Activated CD8-positive, alpha-beta T cell treated with anti-CD3 and anti-CD28 coated beads for 36 hours (primary cell): ENCODE data around the gene VAMP4. TPM values are rescaled to one million over a fixed set of nuclear protein-coding genes. Genes with fewer than 3 reads are reported as not detected.

Source experiments
- ATAC-seq: fragments of 200-7000 bp; cut with Tn5 transposase; one replicate; pipeline ENCODE4 v1.10.0; 2021; ENCODE audit warnings: mild to moderate bottlenecking, moderate library complexity
- CTCF ChIA-PET: fragments of 350-600 bp; sonication (Branson Sonifier 250); formaldehyde crosslinking; loops from one replicate; lab custom pipeline; 2021; ENCODE audit warnings: antibody characterized with exemption; lab: Charles Lee
- POLR2A ChIA-PET: fragments of 350-600 bp; sonication (Branson Sonifier 250); formaldehyde crosslinking; loops from one replicate; lab custom pipeline; 2021; ENCODE audit warnings: antibody characterized with exemption; lab: Charles Lee
- DNase-seq: peaks from one replicate; pipeline ENCODE4 v3.0.0-alpha.2; 2020
- H3K27ac Mint-ChIP-seq: one replicate; pipeline ENCODE4 v1.8.0; 2021; ENCODE audit warnings: mild to moderate bottlenecking, mixed read lengths
- H3K27me3 Mint-ChIP-seq: one replicate; pipeline ENCODE4 v1.8.0; 2021; ENCODE audit warnings: mixed read lengths
- H3K36me3 Mint-ChIP-seq: one replicate; pipeline ENCODE4 v1.8.0; 2021; ENCODE audit warnings: low read depth, mixed read lengths
- H3K4me1 Mint-ChIP-seq: one replicate; pipeline ENCODE4 v1.8.0; 2021; ENCODE audit warnings: low read depth, mixed read lengths
- H3K4me3 Mint-ChIP-seq: one replicate; pipeline ENCODE4 v1.8.0; 2021; ENCODE audit warnings: mild to moderate bottlenecking, moderate library complexity, mixed read lengths
- H3K9me3 Mint-ChIP-seq: one replicate; pipeline ENCODE4 v1.8.0; 2021; ENCODE audit warnings: mixed read lengths
- intact Hi-C: fragments of 100-400 bp; cut with micrococcal nuclease; formaldehyde crosslinking; loops from one replicate; pipeline ENCODE4 v1.10.0; 2022
- total RNA-seq, 2 experiments: library from RNA; stranded (reverse); gene quantifications; one replicate each; pipeline ENCODE4 v1.2.3, GENCODE V29; 2021
- TF ChIP-seq, protein P1 (sequence below): fragments of 200-600 bp; IDR thresholded peaks from one replicate; pipeline ENCODE4 v1.8.0; 2022; ENCODE audit warnings: antibody characterized with exemption, mild to moderate bottlenecking

VAMP4 gene
- total RNA-seq, 2 experiments from 2014 or later = 6.1 to 6.2 TPM

DNA sequence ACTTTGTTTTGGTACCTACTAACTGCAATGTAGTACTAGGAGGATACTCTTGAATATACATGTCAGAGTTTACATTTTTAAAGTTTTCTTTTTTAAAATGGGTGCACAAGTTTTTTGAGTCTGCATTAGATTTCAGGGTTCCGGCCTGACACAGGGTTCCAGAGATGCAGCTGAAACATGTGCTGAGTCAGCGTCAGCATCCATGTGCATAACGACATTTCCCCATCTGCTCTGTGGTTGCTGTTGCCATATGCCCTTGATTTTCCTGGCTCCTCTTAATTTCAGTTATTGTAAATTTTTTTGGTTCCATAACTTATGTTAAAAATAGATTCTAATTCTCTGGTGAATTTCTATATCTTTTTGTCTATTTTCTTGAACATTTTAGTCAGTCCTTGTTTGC, 27.3 kb upstream of the VAMP4 start:
- no peaks in the 10 kb centered on the region for H3K4me1 Mint-ChIP-seq
- POLR2A ChIA-PET = no interaction called here
- CTCF ChIA-PET = no interaction called here
- intact Hi-C loops = no loop called here
- H3K9me3 Mint-ChIP-seq = no peaks in the 10 kb centered on the region
- DNase-seq (no peak), ATAC-seq (no peak)
- H3K27ac Mint-ChIP-seq = no peak overlapping the region
- no peak overlapping the region for H3K4me3 Mint-ChIP-seq
- H3K36me3 Mint-ChIP-seq = no peaks in the 10 kb centered on the region
- TF ChIP-seq, protein P1, sequence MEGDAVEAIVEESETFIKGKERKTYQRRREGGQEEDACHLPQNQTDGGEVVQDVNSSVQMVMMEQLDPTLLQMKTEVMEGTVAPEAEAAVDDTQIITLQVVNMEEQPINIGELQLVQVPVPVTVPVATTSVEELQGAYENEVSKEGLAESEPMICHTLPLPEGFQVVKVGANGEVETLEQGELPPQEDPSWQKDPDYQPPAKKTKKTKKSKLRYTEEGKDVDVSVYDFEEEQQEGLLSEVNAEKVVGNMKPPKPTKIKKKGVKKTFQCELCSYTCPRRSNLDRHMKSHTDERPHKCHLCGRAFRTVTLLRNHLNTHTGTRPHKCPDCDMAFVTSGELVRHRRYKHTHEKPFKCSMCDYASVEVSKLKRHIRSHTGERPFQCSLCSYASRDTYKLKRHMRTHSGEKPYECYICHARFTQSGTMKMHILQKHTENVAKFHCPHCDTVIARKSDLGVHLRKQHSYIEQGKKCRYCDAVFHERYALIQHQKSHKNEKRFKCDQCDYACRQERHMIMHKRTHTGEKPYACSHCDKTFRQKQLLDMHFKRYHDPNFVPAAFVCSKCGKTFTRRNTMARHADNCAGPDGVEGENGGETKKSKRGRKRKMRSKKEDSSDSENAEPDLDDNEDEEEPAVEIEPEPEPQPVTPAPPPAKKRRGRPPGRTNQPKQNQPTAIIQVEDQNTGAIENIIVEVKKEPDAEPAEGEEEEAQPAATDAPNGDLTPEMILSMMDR = no peak
- peaks cover 12% of the 10 kb centered on the region for H3K27me3 Mint-ChIP-seq

DNA sequence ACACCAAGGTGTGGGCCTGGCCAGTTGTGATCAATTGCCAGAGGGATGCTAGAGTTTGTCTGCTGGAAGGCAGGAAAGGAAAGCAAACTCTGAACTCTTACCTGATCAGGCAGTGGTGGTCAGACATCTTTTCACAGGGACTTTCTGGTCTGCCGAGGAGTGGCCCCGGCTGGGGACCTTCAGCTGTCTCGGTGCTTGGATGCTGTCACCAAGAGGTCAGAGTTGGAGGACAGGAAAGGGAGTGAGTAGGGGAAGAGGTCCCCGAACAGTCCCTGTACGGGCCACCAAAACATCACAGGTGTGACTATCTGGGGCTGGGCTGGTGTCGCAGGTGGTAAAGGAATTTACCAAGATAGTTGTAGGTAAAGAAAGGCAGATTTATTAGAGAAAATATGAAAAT, 21.9 kb upstream of the VAMP4 start:
- no peaks in the 10 kb centered on the region for H3K4me1 Mint-ChIP-seq
- intact Hi-C loops = no loop called here
- H3K4me3 Mint-ChIP-seq = no peak overlapping the region
- CTCF ChIA-PET = no interaction called here
- no peaks in the 10 kb centered on the region for H3K9me3 Mint-ChIP-seq
- no peaks in the 10 kb centered on the region for H3K36me3 Mint-ChIP-seq
- peaks cover 4% of the 10 kb centered on the region for H3K27me3 Mint-ChIP-seq
- H3K27ac Mint-ChIP-seq = no peak overlapping the region
- DNase-seq = no peak
- TF ChIP-seq, protein P1 = no peak
- POLR2A ChIA-PET = no interaction called here
- ATAC-seq = no peak

DNA sequence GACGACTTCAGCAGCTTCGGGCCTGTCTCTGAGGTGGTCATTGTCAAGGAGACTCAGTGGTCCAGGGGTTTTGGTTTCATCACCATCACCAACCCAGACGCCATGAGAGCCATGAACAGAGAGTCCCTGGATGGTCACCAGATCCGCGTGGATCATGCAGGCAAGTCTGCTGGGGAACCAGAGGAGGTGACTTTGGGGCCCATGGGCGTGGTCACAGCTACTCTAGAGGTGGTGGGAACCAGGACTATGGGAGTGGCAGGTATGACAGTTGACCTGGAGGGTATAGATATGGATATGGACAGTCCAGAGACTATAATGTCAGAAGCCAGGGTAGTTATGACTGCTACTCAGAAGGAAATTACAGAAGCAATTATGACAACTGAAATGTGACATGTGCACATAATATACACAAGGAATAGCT, 20.3 kb upstream of the VAMP4 start:
- H3K36me3 Mint-ChIP-seq = no peaks in the 10 kb centered on the region
- H3K27me3 Mint-ChIP-seq = peaks cover 4% of the 10 kb centered on the region
- ChIA-PET CTCF (interaction anchor here (0.7 to 1.0 kb wide), 2 partner anchors 8 to 49 kb away, joined by 3 read pairs; no protein-coding TSS in a partner anchor), POLR2A (no interaction called here)
- TF ChIP-seq, protein P1 = no peak
- H3K4me3 Mint-ChIP-seq = no peak overlapping the region
- H3K9me3 Mint-ChIP-seq = no peaks in the 10 kb centered on the region
- H3K4me1 Mint-ChIP-seq = no peaks in the 10 kb centered on the region
- DNase-seq (no peak), ATAC-seq (no peak)
- intact Hi-C loops = no loop called here
- no peak overlapping the region for H3K27ac Mint-ChIP-seq

DNA sequence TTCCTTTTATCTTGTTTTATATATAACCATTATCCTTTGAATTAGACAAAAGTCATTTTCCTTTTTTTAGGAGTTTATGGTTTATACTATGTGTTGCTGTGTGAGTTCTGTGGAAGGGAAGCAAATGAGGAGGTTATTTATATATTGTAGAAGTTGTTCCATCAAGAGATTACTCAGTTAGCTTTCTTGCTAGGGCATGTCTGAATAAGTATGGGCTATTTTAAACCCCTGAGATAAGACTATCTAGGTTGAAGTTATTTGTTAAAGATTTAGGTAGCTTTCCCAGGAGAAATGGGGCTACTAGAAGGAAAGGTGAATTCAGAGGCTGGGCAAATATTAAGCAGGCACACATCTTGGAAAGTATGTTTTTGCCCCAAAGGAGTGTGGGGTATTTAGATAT, 16.1 kb upstream of the VAMP4 start:
- CTCF ChIA-PET = interaction anchor here (0.9 to 2.4 kb wide), 2 partner anchors 16 to 114 kb away, joined by 3 to 7 read pairs; partner anchors contain the start of gene VAMP4
- H3K27ac Mint-ChIP-seq = no peak overlapping the region
- no peaks in the 10 kb centered on the region for H3K9me3 Mint-ChIP-seq
- DNase-seq = no peak
- H3K4me1 Mint-ChIP-seq = no peaks in the 10 kb centered on the region
- peaks cover 4% of the 10 kb centered on the region for H3K27me3 Mint-ChIP-seq
- no peak for ATAC-seq
- no peaks in the 10 kb centered on the region for H3K36me3 Mint-ChIP-seq
- intact Hi-C loops = no loop called here
- no peak overlapping the region for H3K4me3 Mint-ChIP-seq
- POLR2A ChIA-PET = no interaction called here
- TF ChIP-seq, protein P1 = no peak

DNA sequence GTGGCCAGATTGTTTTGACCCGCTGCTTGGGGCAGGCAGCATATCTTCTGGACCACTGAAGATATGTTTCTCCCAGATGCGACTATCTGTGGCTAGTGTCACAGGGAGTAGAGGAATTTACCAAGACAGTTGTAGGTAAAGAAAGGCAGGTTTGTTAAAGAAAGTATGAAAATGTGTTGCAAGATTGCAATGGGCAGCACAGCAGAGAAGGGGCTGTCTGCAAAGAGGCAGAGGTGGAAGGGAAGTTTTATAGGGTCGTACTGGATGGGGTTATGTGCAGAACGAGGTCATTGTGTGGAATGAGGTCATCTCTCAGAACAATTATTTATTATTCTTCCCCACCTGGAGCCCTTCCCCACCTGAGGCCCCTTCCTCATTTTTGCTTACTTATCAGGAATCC, 15.0 kb upstream of the VAMP4 start:
- CTCF ChIA-PET = no interaction called here
- Mint-ChIP-seq H3K27me3 (peaks cover 3% of the 10 kb centered on the region), H3K4me1 (no peaks in the 10 kb centered on the region), H3K27ac (no peak overlapping the region), H3K36me3 (no peaks in the 10 kb centered on the region), H3K9me3 (no peaks in the 10 kb centered on the region), H3K4me3 (no peak overlapping the region)
- DNase-seq (no peak), ATAC-seq (no peak)
- TF ChIP-seq, protein P1 = no peak
- POLR2A ChIA-PET = no interaction called here
- intact Hi-C loops = no loop called here
